ENCODE measurements around the gene SLC10A4. TPM values are rescaled to one million over a fixed set of nuclear protein-coding genes. Genes with fewer than 3 reads are reported as not detected.
"Not testable (repeated sequence)": the region's sequence is repeated elsewhere in the genome, so short reads cannot be mapped to it uniquely, and the experiment has no call there.

The SLC10A4 gene
- total and polyA plus RNA-seq, 2 experiments from 2014 or later = 0.18 TPM; not detected in 1

DNA sequence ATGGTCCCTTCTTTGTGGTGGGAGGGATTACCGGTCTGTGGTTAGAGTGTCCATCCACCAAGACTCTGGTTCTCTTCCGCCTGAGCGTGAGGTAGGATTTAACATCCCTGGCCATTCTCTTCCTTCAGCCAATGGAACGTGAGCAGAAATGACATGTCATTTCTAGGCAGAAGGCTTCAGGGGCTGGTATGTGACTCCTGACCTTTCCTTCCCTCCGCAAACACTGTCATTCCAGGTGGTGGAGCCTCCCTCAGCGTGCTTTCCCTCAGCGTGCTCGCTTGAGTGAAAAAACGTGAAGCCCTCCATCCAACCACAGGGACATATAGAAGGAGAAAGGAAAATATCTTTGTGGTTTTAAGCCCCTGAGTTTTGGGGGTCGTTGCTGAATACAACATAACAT, 34.0 kb upstream of the SLC10A4 start:
- H3K36me3 ChIP-seq = no peaks in the 10 kb centered on the region
- no peak overlapping the region for H3K27ac ChIP-seq
- no peaks in the 10 kb centered on the region for H3K9me3 ChIP-seq (ENCODE audit: low read depth)
- DNase-seq (ENCODE audit: low read depth in 1 of 2, low spot score in 1 of 2) = no peak
- H3K4me3 ChIP-seq = no peak overlapping the region
- TF ChIP-seq, protein P1, sequence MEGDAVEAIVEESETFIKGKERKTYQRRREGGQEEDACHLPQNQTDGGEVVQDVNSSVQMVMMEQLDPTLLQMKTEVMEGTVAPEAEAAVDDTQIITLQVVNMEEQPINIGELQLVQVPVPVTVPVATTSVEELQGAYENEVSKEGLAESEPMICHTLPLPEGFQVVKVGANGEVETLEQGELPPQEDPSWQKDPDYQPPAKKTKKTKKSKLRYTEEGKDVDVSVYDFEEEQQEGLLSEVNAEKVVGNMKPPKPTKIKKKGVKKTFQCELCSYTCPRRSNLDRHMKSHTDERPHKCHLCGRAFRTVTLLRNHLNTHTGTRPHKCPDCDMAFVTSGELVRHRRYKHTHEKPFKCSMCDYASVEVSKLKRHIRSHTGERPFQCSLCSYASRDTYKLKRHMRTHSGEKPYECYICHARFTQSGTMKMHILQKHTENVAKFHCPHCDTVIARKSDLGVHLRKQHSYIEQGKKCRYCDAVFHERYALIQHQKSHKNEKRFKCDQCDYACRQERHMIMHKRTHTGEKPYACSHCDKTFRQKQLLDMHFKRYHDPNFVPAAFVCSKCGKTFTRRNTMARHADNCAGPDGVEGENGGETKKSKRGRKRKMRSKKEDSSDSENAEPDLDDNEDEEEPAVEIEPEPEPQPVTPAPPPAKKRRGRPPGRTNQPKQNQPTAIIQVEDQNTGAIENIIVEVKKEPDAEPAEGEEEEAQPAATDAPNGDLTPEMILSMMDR (IDR thresholded peaks at IDR 0.05; ENCODE audit: low read depth, low read length) = no peak
- H3K4me1 ChIP-seq (ENCODE audit: low read depth) = no peaks in the 10 kb centered on the region
- no peaks in the 10 kb centered on the region for H3K27me3 ChIP-seq

DNA sequence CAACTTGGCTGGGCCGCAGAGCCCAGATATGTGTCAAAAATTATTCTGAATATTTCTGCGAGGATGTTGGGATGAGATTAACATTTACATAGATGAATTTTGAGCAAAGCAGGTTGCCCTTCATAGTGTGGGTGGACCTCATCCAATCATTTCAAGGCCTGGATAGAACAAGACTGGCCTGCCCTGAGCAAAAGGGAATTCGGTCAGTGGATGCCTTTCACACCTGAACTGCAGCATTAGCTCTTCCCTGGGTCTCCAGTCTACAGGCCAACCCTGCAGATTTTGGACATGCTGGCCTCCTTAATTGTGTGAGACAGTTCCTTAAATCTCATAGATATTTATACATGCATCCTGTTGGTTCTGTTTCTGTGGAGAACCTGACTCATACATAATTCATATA, 32.4 kb upstream of the SLC10A4 start:
- no peak for DNase-seq (ENCODE audit: low read depth in 1 of 2, low spot score in 1 of 2)
- H3K9me3 ChIP-seq (ENCODE audit: low read depth) = no peaks in the 10 kb centered on the region
- H3K27me3 ChIP-seq = no peaks in the 10 kb centered on the region
- TF ChIP-seq, protein P1 (IDR thresholded peaks at IDR 0.05; ENCODE audit: low read depth, low read length) = no peak
- H3K4me3 ChIP-seq = no peak overlapping the region
- no peaks in the 10 kb centered on the region for H3K4me1 ChIP-seq (ENCODE audit: low read depth)
- H3K27ac ChIP-seq = no peak overlapping the region
- H3K36me3 ChIP-seq = no peaks in the 10 kb centered on the region

DNA sequence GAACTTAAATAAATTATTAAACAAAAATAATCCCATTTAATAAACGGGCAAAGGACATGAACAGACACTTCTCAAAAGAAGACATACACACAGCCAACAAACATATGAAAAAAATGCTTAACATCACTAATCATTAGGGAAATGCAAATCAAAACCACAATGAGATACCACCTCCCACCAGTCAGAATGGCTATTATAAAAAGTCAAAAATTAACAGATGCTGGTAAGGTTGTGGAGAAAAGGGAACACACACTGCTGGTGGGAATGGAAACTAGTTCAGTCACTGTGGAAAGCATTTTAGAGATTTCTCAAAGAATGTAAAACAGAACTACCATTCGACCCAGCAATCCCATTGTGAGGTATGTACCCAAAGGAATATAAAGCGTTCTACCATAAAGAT, 31.5 kb upstream of the SLC10A4 start:
- DNase-seq (ENCODE audit: low read depth in 1 of 2, low spot score in 1 of 2); H3K27ac ChIP-seq; H3K9me3 ChIP-seq (ENCODE audit: low read depth); H3K4me3 ChIP-seq; H3K4me1 ChIP-seq (ENCODE audit: low read depth); H3K27me3 ChIP-seq; H3K36me3 ChIP-seq: not testable (repeated sequence)

DNA sequence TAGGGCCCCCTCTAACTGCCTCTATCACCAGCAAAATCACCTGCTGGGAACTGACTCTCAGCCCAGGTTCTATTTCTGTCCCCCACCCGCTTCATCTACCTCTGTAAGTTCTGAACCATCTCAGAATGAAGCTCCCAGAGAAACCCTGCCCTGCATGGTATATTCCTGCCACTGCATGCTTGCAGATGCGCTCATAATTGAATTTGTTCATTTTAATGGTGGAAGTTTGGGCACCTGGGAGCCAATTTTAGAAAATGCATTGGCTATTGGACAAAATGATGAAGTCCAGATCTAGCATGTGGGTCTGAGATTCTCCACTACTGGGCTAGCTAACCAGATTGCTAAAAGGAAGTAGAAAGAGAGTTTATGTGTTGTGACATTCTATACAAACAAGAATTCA, 28.6 kb upstream of the SLC10A4 start:
- Histone ChIP-seq H3K4me1 (ENCODE audit: low read depth) (no peaks in the 10 kb centered on the region), H3K36me3 (no peaks in the 10 kb centered on the region), H3K4me3 (no peak overlapping the region), H3K27me3 (no peaks in the 10 kb centered on the region), H3K27ac (no peak overlapping the region), H3K9me3 (ENCODE audit: low read depth) (no peaks in the 10 kb centered on the region)
- TF ChIP-seq, protein P1 (IDR thresholded peaks at IDR 0.05; ENCODE audit: low read depth, low read length) = no peak
- no peak for DNase-seq (ENCODE audit: low read depth in 1 of 2, low spot score in 1 of 2)

DNA sequence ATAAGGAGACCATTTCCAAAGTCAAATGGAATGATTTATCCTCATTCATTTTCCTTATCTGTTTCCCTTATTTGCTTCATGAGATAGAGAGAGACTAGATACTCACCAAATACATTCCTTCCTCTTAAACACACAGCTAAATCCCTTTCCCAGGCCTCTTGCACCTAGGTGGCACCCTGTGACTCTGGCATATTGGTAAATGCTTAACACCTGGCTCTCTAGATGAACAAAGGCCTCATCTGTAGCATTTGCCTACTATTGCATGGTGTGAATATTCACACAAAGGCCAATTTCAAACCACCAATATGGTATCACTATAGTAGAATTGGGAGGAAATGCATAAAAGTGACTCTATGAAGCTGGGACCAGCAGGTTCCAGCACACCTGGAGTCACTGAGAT, 22.1 kb upstream of the SLC10A4 start:
- no peak for DNase-seq (ENCODE audit: low read depth in 1 of 2, low spot score in 1 of 2)
- TF ChIP-seq, protein P1 (IDR thresholded peaks at IDR 0.05; ENCODE audit: low read depth, low read length) = no peak
- H3K27ac ChIP-seq = no peak overlapping the region
- H3K9me3 ChIP-seq (ENCODE audit: low read depth) = no peaks in the 10 kb centered on the region
- no peak overlapping the region for H3K4me3 ChIP-seq
- H3K4me1 ChIP-seq (ENCODE audit: low read depth) = no peaks in the 10 kb centered on the region
- no peaks in the 10 kb centered on the region for H3K27me3 ChIP-seq
- H3K36me3 ChIP-seq = no peaks in the 10 kb centered on the region

DNA sequence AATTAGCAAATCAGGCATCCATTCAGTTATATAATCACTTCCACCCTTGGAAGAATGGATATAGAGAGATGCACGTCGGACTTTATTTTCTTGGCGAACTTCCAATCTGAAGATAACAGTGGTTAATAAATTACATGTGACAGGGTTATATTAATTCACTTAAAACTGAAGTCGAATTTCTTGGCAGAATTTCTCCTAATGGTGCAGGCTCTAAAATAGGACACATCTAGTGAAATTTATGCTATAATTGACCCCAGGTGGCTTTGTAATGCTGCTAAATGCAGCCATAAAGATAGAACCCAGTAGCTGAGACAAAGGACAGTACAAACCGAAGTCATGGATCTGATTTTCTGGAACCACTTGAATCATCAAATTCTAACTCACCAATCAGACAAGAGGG, 20.8 kb upstream of the SLC10A4 start:
- Histone ChIP-seq H3K27ac (no peak overlapping the region), H3K27me3 (no peaks in the 10 kb centered on the region), H3K4me1 (ENCODE audit: low read depth) (no peaks in the 10 kb centered on the region), H3K9me3 (ENCODE audit: low read depth) (no peaks in the 10 kb centered on the region), H3K36me3 (no peaks in the 10 kb centered on the region), H3K4me3 (no peak overlapping the region)
- TF ChIP-seq, protein P1 (IDR thresholded peaks at IDR 0.05; ENCODE audit: low read depth, low read length) = no peak
- DNase-seq (ENCODE audit: low read depth in 1 of 2, low spot score in 1 of 2) = no peak

Data from cardiac muscle cell (in vitro differentiated cells and primary cell).